Neural crest cell (in vitro differentiated cells): ENCODE measurements around the gene RPA1. TPM values are rescaled to one million over a fixed set of nuclear protein-coding genes. Genes with fewer than 3 reads are reported as not detected.

Experiments
- DNase-seq: peaks from one replicate; pipeline ENCODE4 v3.0.0; 2021; ENCODE audit warnings: low read depth, mixed read lengths, low spot score
- H3K27ac Mint-ChIP-seq: one replicate; pipeline ENCODE4 v1.8.0; 2021; ENCODE audit warnings: mild to moderate bottlenecking, mixed read lengths; ENCODE audit not compliant: unreplicated experiment
- H3K27me3 Mint-ChIP-seq: 2 replicates; pipeline ENCODE4 v1.8.0; 2021; ENCODE audit warnings: low read depth, mild to moderate bottlenecking, mixed read lengths
- H3K36me3 Mint-ChIP-seq: 2 replicates; pipeline ENCODE4 v1.8.0; 2021; ENCODE audit warnings: low read depth, mild to moderate bottlenecking, mixed read lengths
- H3K4me1 Mint-ChIP-seq: 2 replicates; pipeline ENCODE4 v1.8.0; 2021; ENCODE audit warnings: mixed read lengths
- H3K4me3 Mint-ChIP-seq: one replicate; pipeline ENCODE4 v1.8.0; 2021; ENCODE audit warnings: mild to moderate bottlenecking, mixed read lengths
- H3K9me3 Mint-ChIP-seq: 2 replicates; pipeline ENCODE4 v1.8.0; 2021; ENCODE audit warnings: mixed read lengths
- total RNA-seq: library from RNA; stranded (reverse); gene quantifications from 2 replicates; pipeline ENCODE4 v1.2.1, GENCODE V29; 2021
- TF ChIP-seq, protein P1 (sequence below): fragments of 200-600 bp; sonication (generic); conservative IDR thresholded peaks from 2 replicates; pipeline ENCODE4 v1.5.0; 2021; ENCODE audit warnings: antibody characterized with exemption, mild to moderate bottlenecking

Gene RPA1
- total RNA-seq, 1 donor from 2014 or later, result 215 TPM

DNA sequence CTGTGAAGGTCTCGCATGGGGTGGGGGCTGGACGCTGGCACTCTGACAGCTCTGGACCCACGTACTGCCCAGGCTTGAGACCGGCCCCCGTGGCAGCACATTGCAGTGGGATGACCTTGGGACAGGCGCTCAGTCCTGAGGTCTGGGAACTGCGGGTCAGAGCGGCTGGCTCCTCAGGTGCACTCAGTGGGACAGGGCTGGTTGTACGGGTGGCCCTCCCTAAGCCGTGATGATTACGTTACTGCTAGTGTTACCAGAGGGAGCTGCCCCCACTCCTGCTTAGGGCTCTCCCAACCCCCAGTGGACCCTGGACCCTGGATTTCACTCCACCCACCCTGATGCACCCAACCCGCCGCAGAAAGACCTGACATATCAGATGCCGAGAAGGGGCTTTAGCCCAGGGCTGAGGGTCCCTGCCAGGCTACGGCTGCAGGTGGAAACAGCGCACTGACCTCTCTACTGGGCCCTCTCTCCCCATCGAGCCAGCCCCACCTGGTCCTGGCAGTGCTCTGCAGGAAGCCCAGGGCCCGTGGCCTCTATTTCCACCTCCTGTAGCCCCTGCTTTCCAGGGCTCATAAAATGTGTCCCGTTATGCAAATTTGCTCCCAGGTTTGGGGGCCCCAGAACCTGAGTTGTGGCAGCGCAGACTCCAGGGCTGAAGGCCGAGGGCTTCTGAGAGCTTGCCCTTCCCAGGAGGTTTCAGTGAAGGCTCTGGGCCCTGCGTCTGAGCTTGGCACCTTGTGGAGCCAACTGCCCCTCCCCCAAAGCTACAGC, 118.1 kb downstream of the RPA1 start:
- H3K27ac Mint-ChIP-seq, result no peak overlapping the region
- H3K4me1 Mint-ChIP-seq, result peaks cover 24% of the 10 kb centered on the region
- TF ChIP-seq, protein P1, sequence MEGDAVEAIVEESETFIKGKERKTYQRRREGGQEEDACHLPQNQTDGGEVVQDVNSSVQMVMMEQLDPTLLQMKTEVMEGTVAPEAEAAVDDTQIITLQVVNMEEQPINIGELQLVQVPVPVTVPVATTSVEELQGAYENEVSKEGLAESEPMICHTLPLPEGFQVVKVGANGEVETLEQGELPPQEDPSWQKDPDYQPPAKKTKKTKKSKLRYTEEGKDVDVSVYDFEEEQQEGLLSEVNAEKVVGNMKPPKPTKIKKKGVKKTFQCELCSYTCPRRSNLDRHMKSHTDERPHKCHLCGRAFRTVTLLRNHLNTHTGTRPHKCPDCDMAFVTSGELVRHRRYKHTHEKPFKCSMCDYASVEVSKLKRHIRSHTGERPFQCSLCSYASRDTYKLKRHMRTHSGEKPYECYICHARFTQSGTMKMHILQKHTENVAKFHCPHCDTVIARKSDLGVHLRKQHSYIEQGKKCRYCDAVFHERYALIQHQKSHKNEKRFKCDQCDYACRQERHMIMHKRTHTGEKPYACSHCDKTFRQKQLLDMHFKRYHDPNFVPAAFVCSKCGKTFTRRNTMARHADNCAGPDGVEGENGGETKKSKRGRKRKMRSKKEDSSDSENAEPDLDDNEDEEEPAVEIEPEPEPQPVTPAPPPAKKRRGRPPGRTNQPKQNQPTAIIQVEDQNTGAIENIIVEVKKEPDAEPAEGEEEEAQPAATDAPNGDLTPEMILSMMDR, result no peak
- no peak for DNase-seq
- H3K9me3 Mint-ChIP-seq, result no peaks in the 10 kb centered on the region
- no peaks in the 10 kb centered on the region for H3K27me3 Mint-ChIP-seq
- H3K4me3 Mint-ChIP-seq, result no peak overlapping the region
- no peaks in the 10 kb centered on the region for H3K36me3 Mint-ChIP-seq

- H3K27me3 Mint-ChIP-seq, result no peaks in the 10 kb centered on the region
- no peaks in the 10 kb centered on the region for H3K36me3 Mint-ChIP-seq
- no peak for DNase-seq
- H3K4me3 Mint-ChIP-seq, result no peak overlapping the region
- TF ChIP-seq, protein P1, result no peak
- no peaks in the 10 kb centered on the region for H3K9me3 Mint-ChIP-seq
- no peak overlapping the region for H3K27ac Mint-ChIP-seq
- H3K4me1 Mint-ChIP-seq, result peaks cover 24% of the 10 kb centered on the region
These were observed 118.7 kb downstream of the RPA1 start for GRCh38 chr17:1948517-1948825.

Other genes with a start within 250 kb of the RPA1 start
- 13.9 and 15.5 TPM in 2 replicates for gene SLC43A2, start 201.2 kb upstream of the RPA1 start, total RNA-seq
- 0.42 and 1.1 TPM in 2 replicates for gene SCARF1, start 184.3 kb upstream of the RPA1 start, total RNA-seq
- 1.2 and 1.8 TPM in 2 replicates for gene RILP, start 180.1 kb upstream of the RPA1 start, total RNA-seq
- gene PRPF8, start 145.1 kb upstream of the RPA1 start, total RNA-seq, result 449 and 459 TPM in 2 replicates
- gene TLCD2, start 119.6 kb upstream of the RPA1 start, total RNA-seq, result 1.1 TPM in 2 replicates
- 13.2 and 14.2 TPM in 2 replicates for gene WDR81, start 105.3 kb upstream of the RPA1 start, total RNA-seq
- 0.19 TPM in 1 of 2 replicates, not detected in the other for gene SERPINF2, start 87.1 kb upstream of the RPA1 start, total RNA-seq
- 2.3 and 4.6 TPM in 2 replicates for gene SERPINF1, start 67.9 kb upstream of the RPA1 start, total RNA-seq
- 29.3 and 32.2 TPM in 2 replicates for gene SMYD4, start 103 bp upstream of the RPA1 start, total RNA-seq
- 0.36 and 0.47 TPM in 2 replicates for gene RTN4RL1, start 195.3 kb downstream of the RPA1 start, total RNA-seq
- 29.7 and 35.1 TPM in 2 replicates for gene DPH1, start 200.1 kb downstream of the RPA1 start, total RNA-seq
- gene OVCA2, start 212.0 kb downstream of the RPA1 start, total RNA-seq, result 25.6 and 29.8 TPM in 2 replicates
- 0.37 and 0.82 TPM in 2 replicates for gene HIC1, start 225.1 kb downstream of the RPA1 start, total RNA-seq